Trophoblast cell (in vitro differentiated cells and primary cell): ENCODE data around the gene PIK3R1.

ENCODE experiments used
- DNase-seq, 2 donors: peaks; one replicate each; pipeline ENCODE4 v3.0.0-alpha.2; 2016
- H2AFZ ChIP-seq: 2 replicates; pipeline ENCODE4 v1.6.1; 2013; ENCODE audit warnings: low read length, moderate library complexity, mild to moderate bottlenecking; ENCODE audit not compliant: insufficient read depth, poor library complexity
- H2AK5ac ChIP-seq: 2 replicates; pipeline ENCODE4 v1.6.1; 2013; ENCODE audit warnings: mild to moderate bottlenecking, low read length
- H2BK120ac ChIP-seq: 2 replicates; pipeline ENCODE4 v1.6.1; 2013; ENCODE audit warnings: low read length, mild to moderate bottlenecking, moderate library complexity; ENCODE audit not compliant: insufficient read depth, poor library complexity
- H2BK12ac ChIP-seq: 2 replicates; pipeline ENCODE4 v1.6.1; 2013; ENCODE audit warnings: mild to moderate bottlenecking, low read length, moderate library complexity
- H2BK5ac ChIP-seq: 2 replicates; pipeline ENCODE4 v1.6.1; 2013; ENCODE audit warnings: low read length, low read depth, moderate library complexity, mild to moderate bottlenecking; ENCODE audit not compliant: poor library complexity
- H3K14ac ChIP-seq: 2 replicates; pipeline ENCODE4 v1.6.1; 2013; ENCODE audit warnings: mild to moderate bottlenecking, low read length
- H3K18ac ChIP-seq: 2 replicates; pipeline ENCODE4 v1.6.1; 2013; ENCODE audit warnings: mild to moderate bottlenecking, low read length
- H3K23ac ChIP-seq: 2 replicates; pipeline ENCODE4 v1.6.1; 2013; ENCODE audit warnings: low read length
- H3K27ac ChIP-seq: 2 replicates; pipeline ENCODE4 v1.5.1; 2013; ENCODE audit warnings: low read depth, mild to moderate bottlenecking, inconsistent platforms, low read length, moderate library complexity
- H3K27me3 ChIP-seq: 2 replicates; pipeline ENCODE4 v1.6.1; 2013; ENCODE audit warnings: inconsistent platforms, mild to moderate bottlenecking, low read length, moderate library complexity; ENCODE audit not compliant: insufficient read depth
- H3K36me3 ChIP-seq, 2 experiments: 1 replicate in 1 of 2; 2 replicates in 1 of 2; pipeline ENCODE4 v1.6.1; 2013; ENCODE audit warnings: low read length in 2 of 2, mild to moderate bottlenecking in 2 of 2, moderate library complexity in 1 of 2; ENCODE audit not compliant: insufficient read depth in 2 of 2, control insufficient read depth in 1 of 2
- H3K4ac ChIP-seq: 2 replicates; pipeline ENCODE4 v1.6.1; 2013; ENCODE audit warnings: low read depth, mild to moderate bottlenecking, low read length, moderate library complexity
- H3K4me1 ChIP-seq, 2 experiments: 1 replicate in 1 of 2; 2 replicates in 1 of 2; pipeline ENCODE4 v1.6.1; 2013; ENCODE audit warnings: low read length in 2 of 2, mild to moderate bottlenecking in 2 of 2, moderate library complexity in 1 of 2; ENCODE audit not compliant: insufficient read depth in 2 of 2, control insufficient read depth in 1 of 2
- H3K4me2 ChIP-seq: 2 replicates; pipeline ENCODE4 v1.6.1; 2013; ENCODE audit warnings: inconsistent platforms, mild to moderate bottlenecking, low read length, moderate library complexity
- H3K4me3 ChIP-seq: 2 replicates; pipeline ENCODE4 v1.5.1; 2013; ENCODE audit warnings: mild to moderate bottlenecking, low read depth, low read length, inconsistent platforms
- H3K79me1 ChIP-seq: one replicate; pipeline ENCODE4 v1.6.1; 2013; ENCODE audit warnings: low read length
- H3K79me2 ChIP-seq: 2 replicates; pipeline ENCODE4 v1.6.1; 2013; ENCODE audit warnings: low read length, mild to moderate bottlenecking; ENCODE audit not compliant: control insufficient read depth, insufficient read depth, poor library complexity
- H3K9ac ChIP-seq: 2 replicates; pipeline ENCODE4 v1.6.1; 2013; ENCODE audit warnings: mild to moderate bottlenecking, low read length
- H3K9me3 ChIP-seq: 2 replicates; pipeline ENCODE4 v1.6.1; 2013; ENCODE audit warnings: low read depth, mild to moderate bottlenecking, control low read depth, inconsistent platforms, low read length; ENCODE audit not compliant: insufficient read depth
- H4K12ac ChIP-seq: 2 replicates; pipeline ENCODE4 v1.6.1; 2013; ENCODE audit warnings: low read depth, mild to moderate bottlenecking, low read length, moderate library complexity
- H4K8ac ChIP-seq: 2 replicates; pipeline ENCODE4 v1.6.1; 2013; ENCODE audit warnings: low read depth, mild to moderate bottlenecking, low read length, moderate library complexity
- H4K91ac ChIP-seq: one replicate; pipeline ENCODE4 v1.6.1; 2013; ENCODE audit warnings: low read depth, mild to moderate bottlenecking, low read length, moderate library complexity
- WGBS: extraction: QIAGEN DNeasy Blood & Tissue Kit; methylation state at CpG from one replicate; pipeline ENCODE4 v1.1.7; 2013; ENCODE audit warnings: missing lambda C conversion rate; ENCODE audit not compliant: insufficient read length, insufficient coverage; ENCODE audit errors: extremely low coverage; 5-methylcytosine and 5-hydroxymethylcytosine counted together

PIK3R1 gene

GRCh38 chr5:68240771-68241170, 25.2 kb downstream of the PIK3R1 start:
- no peak overlapping the region for H4K8ac ChIP-seq
- no peaks in the 10 kb centered on the region for H3K79me1 ChIP-seq
- no peaks in the 10 kb centered on the region for H3K9me3 ChIP-seq
- H3K4me1 ChIP-seq: peaks cover 3 to 5% of the 10 kb centered on the region in 2 experiments
- no peak overlapping the region for H3K27ac ChIP-seq
- no peak overlapping the region for H3K4me3 ChIP-seq
- H3K36me3 ChIP-seq: peaks cover 2 to 3% of the 10 kb centered on the region in 2 experiments
- no peak overlapping the region for H2AK5ac ChIP-seq
- H2AFZ ChIP-seq: no peak overlapping the region
- H3K14ac ChIP-seq: no peak overlapping the region
- WGBS: no CpG with 5 or more reads among the region's 1 CpG
- H4K91ac ChIP-seq: no peak overlapping the region
- H2BK12ac ChIP-seq: no peak overlapping the region
- no peak overlapping the region for H3K9ac ChIP-seq
- H4K12ac ChIP-seq: no peak overlapping the region
- no peak overlapping the region for H3K18ac ChIP-seq
- peaks cover 1% of the 10 kb centered on the region for H3K79me2 ChIP-seq
- no peak for DNase-seq
- H3K23ac ChIP-seq: no peak overlapping the region
- H3K27me3 ChIP-seq: no peaks in the 10 kb centered on the region
- no peak overlapping the region for H2BK120ac ChIP-seq
- H3K4ac ChIP-seq: no peak overlapping the region
- no peak overlapping the region for H2BK5ac ChIP-seq
- H3K4me2 ChIP-seq: no peak overlapping the region

DNA sequence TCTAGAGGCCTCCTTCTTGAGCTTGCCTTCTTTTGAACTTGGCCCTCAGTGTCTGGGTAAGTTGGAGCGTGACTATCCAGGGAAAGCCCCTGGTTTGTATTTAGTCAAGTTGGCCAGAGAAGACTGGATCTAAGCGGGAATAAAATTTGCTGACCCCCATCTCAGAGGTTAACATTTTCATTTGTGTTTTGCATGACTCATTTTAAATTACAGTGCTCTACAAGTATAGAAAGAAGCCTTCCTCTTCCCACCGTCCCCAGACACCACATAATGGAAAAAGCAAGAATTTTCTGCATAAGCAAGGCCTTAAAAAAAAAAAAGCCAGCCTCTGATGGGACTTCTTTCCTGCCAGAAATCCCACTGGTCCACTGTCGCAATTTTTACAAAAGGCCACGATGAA, 27.2 kb downstream of the PIK3R1 start:
- Histone ChIP-seq H3K4me2 (no peak overlapping the region), H3K79me1 (no peaks in the 10 kb centered on the region), H3K27me3 (no peaks in the 10 kb centered on the region), H2AFZ (no peak overlapping the region), H3K4ac (no peak overlapping the region), H2AK5ac (no peak overlapping the region), H3K79me2 (peaks cover 4% of the 10 kb centered on the region), H3K14ac (no peak overlapping the region), H4K12ac (no peak overlapping the region), H3K23ac (no peak overlapping the region), H3K4me1 (peaks cover 3 to 5% of the 10 kb centered on the region in 2 experiments), H2BK5ac (no peak overlapping the region), H3K27ac (no peak overlapping the region), H4K8ac (no peak overlapping the region), H2BK12ac (no peak overlapping the region), H3K4me3 (no peak overlapping the region), H3K36me3 (peaks cover 2% of the 10 kb centered on the region in 2 experiments), H3K9me3 (no peaks in the 10 kb centered on the region), H4K91ac (no peak overlapping the region), H2BK120ac (no peak overlapping the region), H3K18ac (no peak overlapping the region), H3K9ac (no peak overlapping the region)
- no CpG with 5 or more reads among the region's 5 CpGs for whole genome bisulfite sequencing
- DNase-seq: no peak

- no peak overlapping the region for H3K14ac ChIP-seq
- H2BK120ac ChIP-seq: no peak overlapping the region
- H3K18ac ChIP-seq: peak overlapping the region; percentile 35
- H3K79me2 ChIP-seq: peaks cover 2% of the 10 kb centered on the region
- H3K4me2 ChIP-seq: no peak overlapping the region
- no peaks in the 10 kb centered on the region for H3K79me1 ChIP-seq
- H2BK5ac ChIP-seq: no peak overlapping the region
- H3K36me3 ChIP-seq: peaks cover 2% of the 10 kb centered on the region in 2 experiments
- H4K91ac ChIP-seq: no peak overlapping the region
- no peak for DNase-seq
- no peak overlapping the region for H3K9ac ChIP-seq
- H3K9me3 ChIP-seq: no peaks in the 10 kb centered on the region
- H3K23ac ChIP-seq: no peak overlapping the region
- no peak overlapping the region for H3K27ac ChIP-seq
- H3K4ac ChIP-seq: no peak overlapping the region
- no peak overlapping the region for H3K4me3 ChIP-seq
- no CpG with 5 or more reads among the region's 2 CpGs for WGBS
- H2AK5ac ChIP-seq: no peak overlapping the region
- no peak overlapping the region for H2AFZ ChIP-seq
- no peak overlapping the region for H4K12ac ChIP-seq
- H3K27me3 ChIP-seq: no peaks in the 10 kb centered on the region
- peaks cover 3 to 5% of the 10 kb centered on the region in 2 experiments for H3K4me1 ChIP-seq
- peak overlapping the region; percentile 5 for H2BK12ac ChIP-seq
- no peak overlapping the region for H4K8ac ChIP-seq
These were observed 27.7 kb downstream of the PIK3R1 start for GRCh38 chr5:68243251-68243650.

GRCh38 chr5:68243681-68244080, 28.1 kb downstream of the PIK3R1 start:
- H2AFZ ChIP-seq: no peak overlapping the region
- H3K4ac ChIP-seq: no peak overlapping the region
- no peak overlapping the region for H2AK5ac ChIP-seq
- no peak overlapping the region for H2BK120ac ChIP-seq
- H3K79me2 ChIP-seq: peaks cover 2% of the 10 kb centered on the region
- no peak overlapping the region for H3K9ac ChIP-seq
- no peaks in the 10 kb centered on the region for H3K9me3 ChIP-seq
- no peaks in the 10 kb centered on the region for H3K27me3 ChIP-seq
- no peak overlapping the region for H3K4me3 ChIP-seq
- H3K14ac ChIP-seq: no peak overlapping the region
- DNase-seq: no peak
- no peak overlapping the region for H3K23ac ChIP-seq
- WGBS: no CpG with 5 or more reads among the region's 2 CpGs
- H3K18ac ChIP-seq: peak overlapping the region; percentile 35
- no peak overlapping the region for H4K91ac ChIP-seq
- no peak overlapping the region for H4K12ac ChIP-seq
- H4K8ac ChIP-seq: no peak overlapping the region
- peaks cover 3 to 5% of the 10 kb centered on the region in 2 experiments for H3K4me1 ChIP-seq
- H3K79me1 ChIP-seq: no peaks in the 10 kb centered on the region
- peaks cover 2% of the 10 kb centered on the region in 2 experiments for H3K36me3 ChIP-seq
- H3K4me2 ChIP-seq: no peak overlapping the region
- H3K27ac ChIP-seq: no peak overlapping the region
- H2BK12ac ChIP-seq: peak overlapping the region; percentile 5
- no peak overlapping the region for H2BK5ac ChIP-seq
